Cardiac fibroblast (primary cell): ENCODE results near the gene PRPF38B.
A peak's percentile ranks its signal among the peaks of the same experiment; 100 is the strongest.

Source experiments
- DNase-seq, 2 donors: peaks; one replicate each; pipeline versions ENCODE4 v3.0.0 to v3.0.0-alpha.2; 2010; ENCODE audit warnings: low read depth in 2 of 2
- H3K4me3 ChIP-seq, 2 donors: replicated peaks in 1 of 2; 1 replicate in 1 of 2; 2 replicates in 1 of 2; pipeline ENCODE4 v1.5.1; 2011; ENCODE audit warnings: low read depth in 2 of 2, low read length in 2 of 2, mild to moderate bottlenecking in 2 of 2, moderate library complexity in 1 of 2
- CTCF ChIP-seq: IDR thresholded peaks from one replicate; pipeline ENCODE4 v1.5.1; 2011; ENCODE audit warnings: low read depth, mild to moderate bottlenecking, low read length, inconsistent platforms

Gene PRPF38B

GRCh38 chr1:108719656-108720435, 27.7 kb downstream of the PRPF38B start:
- TF ChIP-seq CTCF, result no peak
- DNase-seq, result peak; percentile 76 to 97
- no peak overlapping the region for H3K4me3 ChIP-seq

GRCh38 chr1:108722292-108722691, 30.2 kb downstream of the PRPF38B start:
- H3K4me3 ChIP-seq, result no peak overlapping the region
- no peak for DNase-seq
- no peak for TF ChIP-seq CTCF

GRCh38 chr1:108725906-108726305, 33.8 kb downstream of the PRPF38B start:
- no peak overlapping the region for H3K4me3 ChIP-seq
- DNase-seq, result no peak
- no peak for TF ChIP-seq CTCF

GRCh38 chr1:108728327-108728923, 36.3 kb downstream of the PRPF38B start:
- no peak for TF ChIP-seq CTCF
- no peak overlapping the region for H3K4me3 ChIP-seq
- DNase-seq, result no peak

- DNase-seq, result no peak
- no peak for TF ChIP-seq CTCF
- H3K4me3 ChIP-seq, result no peak overlapping the region
Observed at GRCh38 chr1:108729481-108729880, 37.4 kb downstream of the PRPF38B start.

GRCh38 chr1:108732398-108732797, 40.3 kb downstream of the PRPF38B start:
- TF ChIP-seq CTCF, result no peak
- no peak overlapping the region for H3K4me3 ChIP-seq
- peak in 1 of 2 donors; percentile 74 for DNase-seq
